GM23338 (cell line): ENCODE measurements around the gene NDUFS5. TPM values are rescaled to one million over a fixed set of nuclear protein-coding genes. Genes with fewer than 3 reads are reported as not detected.

Source experiments
- ATAC-seq: fragments of 200-7000 bp; cut with Tn5 transposase; 3 replicates; pipeline ENCODE4 v1.9.1; 2020
- DNase-seq: peaks from one replicate; pipeline ENCODE4 v3.0.0-alpha.2; 2015; ENCODE audit warnings: low spot score
- H2AFZ ChIP-seq: fragments of 200-600 bp; sonication (generic); 2 replicates; pipeline ENCODE4 v1.8.0; 2016; ENCODE audit warnings: antibody characterized with exemption, mild to moderate bottlenecking, moderate library complexity
- H3F3A ChIP-seq: fragments of 200-600 bp; sonication (generic); replicated peaks from 2 replicates; pipeline ENCODE4 v1.8.0; 2017; ENCODE audit warnings: antibody characterized with exemption, mixed run types, low read depth
- H3K27ac ChIP-seq: fragments of 200-600 bp; sonication (generic); 2 replicates; pipeline ENCODE4 v1.6.1; 2016; ENCODE audit warnings: low read depth
- H3K27me3 ChIP-seq: fragments of 200-600 bp; sonication (generic); 2 replicates; pipeline ENCODE4 v1.8.0; 2016; ENCODE audit warnings: mild to moderate bottlenecking, mixed run types, moderate library complexity; ENCODE audit not compliant: insufficient read depth
- H3K36me3 ChIP-seq: fragments of 200-600 bp; sonication (generic); 2 replicates; pipeline ENCODE4 v1.8.0; 2016; ENCODE audit warnings: mild to moderate bottlenecking; ENCODE audit not compliant: insufficient read depth
- H3K4me1 ChIP-seq: fragments of 200-600 bp; sonication (generic); 2 replicates; pipeline ENCODE4 v1.8.0; 2016; ENCODE audit warnings: mild to moderate bottlenecking, moderate library complexity; ENCODE audit not compliant: insufficient read depth
- H3K4me2 ChIP-seq: fragments of 200-600 bp; sonication (generic); 2 replicates; pipeline ENCODE4 v1.7.1; 2017; ENCODE audit warnings: mixed run types
- H3K4me3 ChIP-seq: fragments of 200-600 bp; sonication (generic); 2 replicates; pipeline ENCODE4 v1.6.1; 2016; ENCODE audit warnings: mixed run types
- H3K79me2 ChIP-seq: fragments of 200-600 bp; sonication (generic); replicated peaks from 2 replicates; pipeline ENCODE4 v1.8.0; 2017; ENCODE audit warnings: mild to moderate bottlenecking; ENCODE audit not compliant: insufficient read depth
- H3K9me2 ChIP-seq: fragments of 200-600 bp; sonication (generic); 2 replicates; pipeline ENCODE4 v1.8.0; 2017; ENCODE audit not compliant: insufficient read depth
- H4K20me1 ChIP-seq: fragments of 200-600 bp; sonication (generic); replicated peaks from 2 replicates; pipeline ENCODE4 v1.8.0; 2017; ENCODE audit warnings: mild to moderate bottlenecking; ENCODE audit not compliant: insufficient read depth
- H3K27ac Mint-ChIP-seq: 2 replicates; pipeline ENCODE4 v1.8.0; 2020; ENCODE audit warnings: inconsistent platforms, mild to moderate bottlenecking, moderate library complexity, mixed read lengths
- H3K27me3 Mint-ChIP-seq: 3 replicates; pipeline ENCODE4 v1.8.0; 2022; ENCODE audit warnings: low read depth, mild to moderate bottlenecking, moderate library complexity, mixed read lengths, inconsistent platforms; ENCODE audit not compliant: insufficient read depth, poor library complexity
- H3K36me3 Mint-ChIP-seq: 3 replicates; pipeline ENCODE4 v1.8.0; 2021; ENCODE audit warnings: low read depth, mild to moderate bottlenecking, inconsistent platforms, moderate library complexity, mixed read lengths
- H3K4me1 Mint-ChIP-seq: 3 replicates; pipeline ENCODE4 v1.8.0; 2020; ENCODE audit warnings: mild to moderate bottlenecking, inconsistent platforms, mixed read lengths
- H3K4me3 Mint-ChIP-seq: 3 replicates; pipeline ENCODE4 v1.8.0; 2021; ENCODE audit warnings: moderate library complexity, mild to moderate bottlenecking, inconsistent platforms, mixed read lengths
- H3K9me3 Mint-ChIP-seq: 3 replicates; pipeline ENCODE4 v1.8.0; 2020; ENCODE audit warnings: moderate library complexity, mild to moderate bottlenecking, inconsistent platforms, mixed read lengths
- EZH2 ChIP-seq: fragments of 200-600 bp; sonication (generic); IDR thresholded peaks from one replicate; pipeline ENCODE4 v1.8.0; 2017; ENCODE audit warnings: antibody characterized with exemption, mild to moderate bottlenecking, low read depth; ENCODE audit not compliant: unreplicated experiment
- POLR2AphosphoS5 ChIP-seq: IDR thresholded peaks from 2 replicates; pipeline ENCODE4 v1.6.1; 2016; ENCODE audit warnings: antibody characterized with exemption, low read depth
- ZNF331 ChIP-seq: fragments of 250-450 bp; sonication (Bioruptor Pico); IDR thresholded peaks from 2 replicates; pipeline ENCODE4 v1.5.0; 2020; ENCODE audit warnings: low read depth, mild to moderate bottlenecking, moderate library complexity
- ZNF462 ChIP-seq: fragments of 250-450 bp; sonication (Bioruptor Pico); IDR thresholded peaks from 2 replicates; pipeline ENCODE4 v1.5.0; 2020; ENCODE audit warnings: mild to moderate bottlenecking, moderate library complexity
- polyA plus RNA-seq: library from polyadenylated mRNA; unstranded; fragments of >200 nt; fragmentation: Nextera tagmentation; extraction: Ambion mirVana; gene quantifications from 2 replicates; pipeline ENCODE4 v1.2.1, GENCODE V29; 2016
- total RNA-seq: library from RNA; depleted of rRNA; stranded (reverse); fragments of >200 nt; shearing (Covaris generic); gene quantifications from 2 replicates; pipeline ENCODE4 v1.2.3, GENCODE V29; 2014

Gene NDUFS5
- total and polyA plus RNA-seq, 2 experiments from 2014 or later, result 532 to 2,534 TPM

GRCh38 chr1:39080831-39081270 lies 54.7 kb downstream of the NDUFS5 start:
- TF ChIP-seq ZNF462 (CRISPR knock-in tag) (no peak), EZH2 (peak; percentile 14)
- no peaks in the 10 kb centered on the region for H3K9me3 Mint-ChIP-seq
- ATAC-seq, result peak; percentile 77
- Histone ChIP-seq H3K27me3 (peaks cover 21% of the 10 kb centered on the region), H3K27ac (no peak overlapping the region), H3K9me2 (no peaks in the 10 kb centered on the region), H3F3A (peaks cover 20% of the 10 kb centered on the region), H2AFZ (peak overlapping the region; percentile 99), H3K4me3 (peak overlapping the region; percentile 67), H3K4me2 (peak overlapping the region; percentile 75), H3K36me3 (no peaks in the 10 kb centered on the region), H4K20me1 (peaks cover 7% of the 10 kb centered on the region), H3K4me1 (peaks cover 5% of the 10 kb centered on the region; the same call in 1 of the 2 replicates), H3K79me2 (peaks cover 6% of the 10 kb centered on the region; the same call in 1 of the 2 replicates)
- H3K27ac Mint-ChIP-seq, result no peak overlapping the region
- peaks cover 20% of the 10 kb centered on the region for H3K27me3 Mint-ChIP-seq
- no peaks in the 10 kb centered on the region; the same call in 2 of the 3 replicates for H3K36me3 Mint-ChIP-seq
- DNase-seq, result peak; percentile 92
- H3K4me3 Mint-ChIP-seq, result peak overlapping the region; percentile 78
- peaks cover 15% of the 10 kb centered on the region for H3K4me1 Mint-ChIP-seq

GRCh38 chr1:39081271-39082009 lies 55.3 kb downstream of the NDUFS5 start:
- H3K4me3 Mint-ChIP-seq, result peak overlapping the region; percentile 75; the same call in 2 of the 3 replicates
- Histone ChIP-seq H3K4me3 (peak overlapping the region; percentile 67), H2AFZ (no peak overlapping the region), H3K4me2 (peak overlapping the region; percentile 91), H3K9me2 (no peaks in the 10 kb centered on the region), H3K27ac (no peak overlapping the region), H3K27me3 (peaks cover 21% of the 10 kb centered on the region), H3K4me1 (peaks cover 5% of the 10 kb centered on the region; the same call in 1 of the 2 replicates), H4K20me1 (peaks cover 7% of the 10 kb centered on the region), H3F3A (peaks cover 20% of the 10 kb centered on the region), H3K79me2 (peaks cover 6% of the 10 kb centered on the region; the same call in 1 of the 2 replicates), H3K36me3 (no peaks in the 10 kb centered on the region)
- H3K27me3 Mint-ChIP-seq, result peaks cover 18% of the 10 kb centered on the region
- no peaks in the 10 kb centered on the region for H3K9me3 Mint-ChIP-seq
- TF ChIP-seq POLR2AphosphoS5 (peak; percentile 21; the same call in 1 of the 2 replicates), ZNF331 (no peak)
- peak; percentile 66 for ATAC-seq
- no peaks in the 10 kb centered on the region; the same call in 2 of the 3 replicates for H3K36me3 Mint-ChIP-seq
- H3K4me1 Mint-ChIP-seq, result peaks cover 15% of the 10 kb centered on the region
- no peak for DNase-seq
- no peak overlapping the region for H3K27ac Mint-ChIP-seq
